GM18951 (cell line): ENCODE measurements around the gene AAMP.

Source experiments
- POLR2A ChIP-seq: IDR thresholded peaks from 4 replicates; pipeline ENCODE4 v1.6.1; 2011; ENCODE audit warnings: mild to moderate bottlenecking; ENCODE audit not compliant: insufficient read length, insufficient read depth; ENCODE audit errors: extremely low read depth
- in situ Hi-C: fragments of 300-500 bp; cut with MboI; formaldehyde crosslinking; loops from one replicate; pipeline ENCODE4 v1.12.0; 2022; ENCODE audit warnings: low sequenced_read_pairs, mixed read lengths, inconsistent platforms; ENCODE audit not compliant: unreplicated experiment

The AAMP gene, protein sequence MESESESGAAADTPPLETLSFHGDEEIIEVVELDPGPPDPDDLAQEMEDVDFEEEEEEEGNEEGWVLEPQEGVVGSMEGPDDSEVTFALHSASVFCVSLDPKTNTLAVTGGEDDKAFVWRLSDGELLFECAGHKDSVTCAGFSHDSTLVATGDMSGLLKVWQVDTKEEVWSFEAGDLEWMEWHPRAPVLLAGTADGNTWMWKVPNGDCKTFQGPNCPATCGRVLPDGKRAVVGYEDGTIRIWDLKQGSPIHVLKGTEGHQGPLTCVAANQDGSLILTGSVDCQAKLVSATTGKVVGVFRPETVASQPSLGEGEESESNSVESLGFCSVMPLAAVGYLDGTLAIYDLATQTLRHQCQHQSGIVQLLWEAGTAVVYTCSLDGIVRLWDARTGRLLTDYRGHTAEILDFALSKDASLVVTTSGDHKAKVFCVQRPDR

DNA sequence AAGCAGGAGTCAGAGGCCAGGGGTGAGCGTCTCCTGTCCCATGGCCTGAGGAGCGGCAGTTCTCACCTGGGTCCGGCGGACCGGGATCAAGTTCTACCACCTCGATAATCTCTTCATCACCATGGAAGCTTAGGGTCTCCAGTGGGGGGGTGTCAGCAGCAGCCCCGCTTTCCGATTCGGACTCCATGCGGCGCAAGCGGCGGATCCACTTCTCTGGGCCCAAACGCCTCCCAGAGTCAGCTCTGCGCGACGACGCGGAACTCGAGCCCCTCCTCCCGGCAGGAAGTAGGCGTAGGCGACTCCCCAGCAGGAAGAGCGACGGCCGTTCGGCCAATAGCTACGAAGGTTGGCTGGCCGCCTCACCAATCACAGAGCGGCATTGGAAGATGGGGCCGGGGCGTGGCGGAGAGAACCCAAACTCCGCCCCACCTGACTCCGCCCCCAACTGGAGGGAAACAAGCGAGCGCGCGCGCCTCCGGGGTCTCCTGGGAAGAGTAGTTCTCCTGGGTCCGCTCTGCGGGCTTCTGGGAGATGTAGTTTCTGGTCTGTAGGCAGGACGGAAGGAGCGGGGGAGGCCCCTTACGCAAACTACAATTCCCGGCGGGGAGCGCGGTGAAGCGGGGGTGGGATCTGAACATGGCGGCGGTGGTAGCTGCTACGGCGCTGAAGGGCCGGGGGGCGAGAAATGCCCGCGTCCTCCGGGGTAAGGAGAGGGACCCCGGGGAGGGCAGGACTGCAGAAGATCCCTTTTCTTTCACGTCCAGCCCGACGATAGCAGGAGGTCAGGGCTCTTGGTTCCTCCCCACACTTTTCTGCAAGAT is at the start of gene AAMP, which contains the start of gene PNKD:
AAMP (minus strand) TSS at position 238 of the 821 bp plus-strand sequence; CDS start at position 187, 51 bp downstream.
PNKD (plus strand) TSS at position 620 of the 821 bp plus-strand sequence; CDS start at position 637, 17 bp downstream.
- TF ChIP-seq POLR2A, result peak; percentile 74
- in situ Hi-C loops, result no loop called here

DNA sequence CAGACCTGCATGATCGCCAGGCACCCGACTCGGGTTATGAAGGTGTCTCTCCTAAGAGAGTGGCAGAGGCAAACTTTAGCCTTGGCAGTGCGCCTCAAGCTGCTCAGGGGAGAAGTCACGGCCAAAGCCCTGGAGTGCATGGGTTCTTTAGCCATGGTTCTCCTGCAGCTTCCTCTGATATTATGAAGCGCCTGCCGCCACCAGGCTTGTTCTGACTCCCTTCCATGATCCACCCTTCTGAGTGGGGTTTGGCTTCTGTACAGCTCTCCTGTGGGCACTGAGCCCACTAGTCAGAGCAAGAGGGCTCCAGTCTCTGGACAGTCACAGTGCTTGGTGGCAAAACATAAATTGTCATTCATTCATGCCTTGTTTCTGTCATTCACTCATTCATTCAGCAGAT is 48.3 kb upstream of the AAMP start:
- TF ChIP-seq POLR2A, result no peak
- in situ Hi-C loops, result loop anchor here (10.0 kb wide), 1 partner anchor 67 kb away; the partner anchor contains the start of gene SLC11A1

DNA sequence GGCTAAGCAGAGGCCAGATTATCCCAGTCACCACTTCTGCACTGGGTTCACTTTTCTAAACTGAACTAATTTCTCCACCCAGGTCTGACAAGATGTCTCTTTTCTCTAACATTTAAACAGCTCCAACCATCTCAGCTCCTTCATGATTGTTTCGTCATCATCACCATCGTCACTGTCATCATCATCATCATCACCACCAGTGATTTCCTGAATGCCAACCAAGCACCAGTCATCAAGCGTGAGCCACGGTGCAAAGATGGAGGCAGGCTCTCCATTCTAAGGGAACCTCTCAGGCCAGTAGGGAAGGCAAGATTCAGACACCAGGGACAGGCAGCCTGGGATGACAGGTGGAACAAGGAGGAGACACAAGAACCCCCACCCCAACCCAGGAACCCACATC is 47.9 kb upstream of the AAMP start:
- TF ChIP-seq POLR2A, result no peak
- in situ Hi-C loops, result loop anchor here (10.0 kb wide), 1 partner anchor 67 kb away; the partner anchor contains the start of gene SLC11A1

DNA sequence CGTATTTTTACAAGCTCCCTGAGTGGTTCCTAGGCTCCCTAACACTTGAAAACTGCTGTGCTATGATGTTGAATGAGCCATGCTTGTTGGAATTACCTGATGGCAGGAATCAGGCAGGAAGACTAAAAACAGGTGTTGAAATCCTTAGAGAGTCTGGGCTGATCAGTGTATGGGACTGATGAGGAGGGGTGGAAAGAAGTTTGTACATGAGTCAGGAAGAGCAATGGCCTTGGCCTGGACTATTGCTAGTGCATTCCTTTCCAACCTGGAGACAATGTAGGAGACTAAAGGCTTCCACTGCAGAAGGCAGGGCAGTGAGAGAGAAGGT is 47.3 kb upstream of the AAMP start:
- no peak for TF ChIP-seq POLR2A
- in situ Hi-C loops, result loop anchor here (10.0 kb wide), 1 partner anchor 68 kb away; the partner anchor contains the start of gene SLC11A1

DNA sequence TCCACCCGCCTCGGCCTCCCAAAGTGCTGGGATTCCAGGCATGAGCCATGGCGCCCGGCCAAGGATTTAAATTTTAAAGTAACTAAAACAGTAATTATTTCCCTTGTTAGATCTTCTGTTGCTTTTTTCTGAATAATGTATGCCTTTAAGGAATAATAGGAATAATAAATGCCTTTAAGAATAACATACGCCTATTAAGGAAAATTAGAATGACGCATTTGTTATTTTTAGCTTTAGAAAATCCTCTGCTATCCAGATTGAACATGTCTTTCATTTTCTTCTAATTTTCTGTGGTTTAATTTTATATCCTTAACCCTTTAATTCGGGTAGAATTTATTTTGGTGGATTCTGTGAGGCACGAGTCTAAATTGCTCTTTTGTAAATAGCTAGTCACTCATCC is 45.5 kb upstream of the AAMP start:
- TF ChIP-seq POLR2A, result no peak
- in situ Hi-C loops, result loop anchor here (10.0 kb wide), 1 partner anchor 69 kb away; the partner anchor contains the start of gene SLC11A1

DNA sequence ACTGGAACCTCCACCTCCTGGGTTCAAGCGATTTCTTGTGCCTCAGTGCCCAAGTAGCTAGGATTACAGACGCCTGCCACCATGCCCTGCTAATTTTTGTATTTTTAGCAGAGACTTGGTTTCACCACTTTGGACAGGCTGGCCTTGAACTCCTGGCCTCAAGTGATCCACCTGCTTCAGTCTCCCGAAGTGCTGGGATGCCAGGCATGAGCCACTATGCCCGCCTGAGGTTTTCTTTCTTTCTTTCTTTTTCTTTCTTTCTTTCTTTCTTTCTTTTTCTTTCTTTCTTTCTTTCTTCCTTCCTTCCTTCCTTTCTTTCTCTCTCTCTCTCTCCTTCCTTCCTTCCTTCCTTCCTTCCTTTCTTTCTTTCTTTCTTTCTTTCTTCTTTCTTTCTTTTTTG is 44.8 kb upstream of the AAMP start:
- in situ Hi-C loops, result loop anchor here (10.0 kb wide), 1 partner anchor 70 kb away; the partner anchor contains the start of gene SLC11A1

DNA sequence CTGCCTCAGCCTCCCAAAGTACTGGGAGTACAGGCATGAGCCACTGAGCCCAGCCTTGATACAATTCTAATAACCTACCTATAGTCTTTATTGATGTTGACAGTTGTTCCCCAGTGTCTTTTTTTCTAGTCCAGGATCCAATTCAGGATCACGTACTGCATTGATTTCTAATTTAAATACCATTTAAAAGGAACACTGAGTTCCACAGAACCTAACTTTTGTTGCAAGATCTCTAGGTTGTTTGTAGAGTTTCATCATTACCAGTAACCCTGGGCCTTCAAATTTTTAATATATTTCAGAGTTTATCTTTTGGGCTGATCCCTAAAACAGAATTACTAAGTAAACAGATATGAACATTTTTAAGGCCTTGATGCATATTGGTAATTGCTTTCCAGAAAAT is 43.4 kb upstream of the AAMP start:
- in situ Hi-C loops, result loop anchor here (10.0 kb wide), 1 partner anchor 71 kb away; the partner anchor contains the start of gene SLC11A1
- TF ChIP-seq POLR2A, result no peak

DNA sequence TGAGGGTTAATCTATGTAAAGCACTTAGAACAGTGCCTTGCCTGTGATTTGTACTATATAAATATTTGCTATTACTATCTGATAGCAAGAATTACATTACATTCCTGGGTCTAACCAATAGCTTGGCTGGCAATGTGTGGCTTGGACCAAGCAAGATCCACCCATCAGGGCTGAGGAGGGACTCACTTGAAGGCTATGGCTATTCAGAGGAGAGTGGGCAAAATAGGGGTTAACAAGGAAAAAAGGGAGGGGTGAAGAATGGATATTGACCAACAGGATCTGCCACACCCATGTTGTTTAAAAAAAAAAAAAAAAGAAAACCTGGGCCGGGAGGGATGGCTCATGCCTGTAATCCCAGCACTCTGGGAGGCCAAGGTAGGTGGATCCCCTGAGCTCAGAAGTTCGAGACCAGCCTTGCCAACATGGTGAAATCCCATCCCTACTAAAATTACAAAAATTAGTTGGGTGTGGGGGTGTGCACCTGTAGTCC is 42.4 kb upstream of the AAMP start:
- no peak for TF ChIP-seq POLR2A
- in situ Hi-C loops, result loop anchor here (10.0 kb wide), 1 partner anchor 72 kb away; the partner anchor contains the start of gene SLC11A1

DNA sequence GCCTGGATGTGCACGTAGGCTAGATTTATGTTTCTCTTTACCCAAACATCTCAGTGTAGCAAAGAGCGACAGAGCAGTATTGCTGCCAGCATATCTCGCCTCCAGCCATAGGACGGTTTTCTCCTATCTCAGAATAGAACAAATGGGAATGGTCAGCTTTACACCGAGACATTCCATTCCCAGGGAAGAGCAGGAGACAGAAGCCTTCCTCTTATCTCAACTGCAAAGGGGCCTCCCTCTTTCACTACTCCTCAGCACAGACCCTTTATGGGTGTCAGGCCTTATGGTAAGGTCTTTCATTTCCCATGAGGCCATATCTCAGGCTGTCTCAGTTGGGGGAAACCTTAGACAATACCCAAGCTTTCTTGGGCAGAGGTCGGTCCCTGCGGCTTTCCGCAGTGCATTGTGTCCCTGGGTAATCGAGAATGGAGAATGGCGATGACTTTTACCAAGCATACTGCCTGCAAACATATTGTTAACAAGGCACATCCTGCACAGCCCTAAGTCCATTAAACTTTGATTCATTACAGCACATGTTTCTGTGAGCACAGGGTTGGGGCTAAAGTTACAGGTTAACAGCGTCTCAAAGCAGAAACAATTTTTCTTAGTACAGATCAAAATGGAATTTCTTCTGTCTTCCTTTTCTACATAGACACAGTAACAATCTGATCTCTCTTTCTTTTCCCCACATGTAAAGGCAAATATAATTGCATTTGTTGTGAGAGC is 41.8 kb upstream of the AAMP start:
- in situ Hi-C loops, result loop anchor here (10.0 kb wide), 1 partner anchor 73 kb away; the partner anchor contains the start of gene SLC11A1

DNA sequence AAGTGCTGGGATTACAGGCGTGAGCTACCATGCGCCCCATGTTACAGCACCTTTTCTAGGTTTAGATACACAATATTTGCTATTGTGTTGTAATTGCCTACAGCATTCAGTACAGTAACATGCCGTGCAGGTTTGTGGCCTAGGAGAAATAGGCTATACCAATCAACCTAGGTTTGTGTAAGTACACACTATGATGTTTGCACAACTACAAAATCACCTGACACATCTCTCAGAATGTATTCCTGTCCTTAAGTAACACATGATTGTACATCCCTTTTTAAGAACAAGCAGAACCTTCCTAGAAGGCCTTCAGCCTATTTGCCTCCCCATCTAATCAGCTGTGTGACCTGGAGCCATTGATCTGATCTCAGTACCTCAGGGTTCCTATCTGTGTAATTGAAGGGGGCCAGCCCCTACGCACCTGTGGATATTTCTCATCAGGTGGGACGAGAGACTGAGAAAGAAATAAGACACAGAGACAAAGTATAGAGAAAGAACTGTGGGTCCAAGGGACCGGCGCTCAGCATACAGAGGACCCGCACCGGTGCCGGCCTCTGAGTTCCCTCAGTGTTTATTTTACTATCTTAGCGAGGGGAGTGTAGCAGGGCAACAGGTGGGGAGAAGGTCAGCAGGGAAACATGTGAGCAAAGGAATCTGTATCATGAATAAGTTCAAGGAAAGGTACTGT is 41.1 kb upstream of the AAMP start:
- TF ChIP-seq POLR2A, result no peak
- in situ Hi-C loops, result loop anchor here (10.0 kb wide), 1 partner anchor 74 kb away; the partner anchor contains the start of gene SLC11A1

DNA sequence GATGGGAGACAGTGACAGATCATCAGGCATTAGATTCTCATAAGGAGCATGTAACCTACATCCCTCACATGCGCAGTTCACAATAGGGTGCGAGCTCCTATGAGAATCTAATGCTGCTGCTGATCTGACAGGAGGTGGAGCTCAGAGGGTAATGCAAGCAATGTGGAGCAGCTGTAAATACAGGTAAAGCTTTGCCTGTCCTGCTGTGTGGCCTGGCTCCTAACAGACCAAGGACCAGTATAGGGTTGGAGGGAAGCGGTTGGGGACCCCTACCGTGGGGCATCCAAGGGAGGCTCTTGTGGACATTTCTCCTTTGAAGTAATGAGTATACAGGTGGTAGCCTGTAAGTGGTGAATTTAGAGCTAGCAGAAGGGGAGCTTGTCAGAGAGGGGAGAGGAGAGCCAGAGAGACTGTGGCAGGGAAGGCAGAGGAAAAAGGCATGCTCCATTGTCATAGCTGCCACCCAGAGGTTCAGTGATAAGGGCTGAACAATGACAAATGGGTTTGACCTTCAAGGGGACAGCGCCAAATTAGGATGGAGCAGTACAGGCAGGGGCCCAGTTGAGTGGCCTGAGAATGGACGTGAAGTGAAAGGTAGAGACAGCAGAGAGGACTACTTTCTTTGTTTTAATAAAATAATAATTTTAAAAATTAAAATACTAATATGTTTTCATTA is 37.6 kb upstream of the AAMP start:
- no peak for TF ChIP-seq POLR2A
- in situ Hi-C loops, result no loop called here
